ENCODE results near the gene UTP14C. TPM values are rescaled to one million over a fixed set of nuclear protein-coding genes. Genes with fewer than 3 reads are reported as not detected.

The UTP14C gene
- total RNA-seq, 1 experiment from 2014 or later: 11.2 TPM

DNA sequence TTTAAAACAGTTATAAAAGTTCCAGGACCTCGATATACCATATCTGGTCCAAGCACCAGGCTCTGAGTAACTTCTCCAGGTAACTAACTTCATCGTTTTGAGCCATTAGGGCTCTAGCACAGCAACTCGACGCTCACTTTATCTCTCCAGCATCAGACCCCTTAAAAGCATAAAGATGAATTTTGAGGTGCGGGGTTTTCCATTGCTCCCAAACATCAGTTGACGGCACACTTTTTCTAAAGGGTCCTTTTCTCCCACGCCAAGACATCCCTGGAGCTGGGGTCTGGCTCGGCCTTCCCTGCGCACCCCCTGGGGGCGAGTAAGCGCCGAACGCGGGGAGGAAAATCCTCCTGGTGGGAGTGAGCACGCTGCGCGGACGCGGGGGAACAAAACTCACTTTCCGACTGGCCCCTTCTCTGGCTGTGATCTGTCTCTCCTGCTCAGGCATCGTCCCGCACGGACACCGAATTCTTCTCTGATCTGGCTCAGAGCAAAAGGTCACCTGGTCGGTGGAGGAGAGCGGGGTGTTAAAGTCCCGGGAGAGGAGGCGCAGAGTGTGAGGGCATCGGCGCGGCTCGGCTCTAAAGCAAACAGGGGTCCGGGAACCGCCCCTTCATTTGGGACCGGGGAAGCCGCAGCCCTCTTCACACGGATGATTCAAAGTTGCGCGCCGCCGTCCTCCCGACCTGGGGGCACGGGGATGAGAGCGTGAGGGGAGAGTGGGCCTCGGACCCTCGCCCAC lies 13.4 kb upstream of the UTP14C start, which contains the start of gene ATP7B:
ATP7B (minus strand) TSS at position 561 of the 742 bp plus-strand sequence; CDS start at position 448, 113 bp downstream.
- no TSS peak for BruUV-seq (replicated peaks)
- H3K27me3 ChIP-seq (ENCODE audit: control insufficient read depth, insufficient read depth, low read length): no peaks in the 10 kb centered on the region
- H3K4me3 ChIP-seq (ENCODE audit: low read depth in 2 of 2, low read length in 2 of 2): peak within 1 kb of the TSS; percentile 98 to 99
- ATAC-seq: peak; percentile 55
- H3K36me3 ChIP-seq (ENCODE audit: control insufficient read depth, insufficient read depth, low read length): peaks cover 6% of the 10 kb centered on the region; the same call in 1 of the 2 replicates
- CTCF ChIA-PET: no interaction called here
- intact Hi-C loops (cut with micrococcal nuclease; ENCODE audit: unreplicated experiment): no loop called here
- H3K9me3 ChIP-seq (ENCODE audit: control insufficient read depth, insufficient read depth, low read depth, low read length): no peaks in the 10 kb centered on the region
- TF ChIP-seq POLR2AphosphoS5 (IDR thresholded peaks at IDR 0.05; ENCODE audit: low read depth, low read length) (no peak), SIN3A (IDR thresholded peaks at IDR 0.05; ENCODE audit: borderline replicate concordance, insufficient read depth, low read depth, low read length) (no peak), TCF7L2 (IDR thresholded peaks at IDR 0.05; ENCODE audit: low read depth, low read length) (no peak)
- TF ChIP-seq, protein P1, sequence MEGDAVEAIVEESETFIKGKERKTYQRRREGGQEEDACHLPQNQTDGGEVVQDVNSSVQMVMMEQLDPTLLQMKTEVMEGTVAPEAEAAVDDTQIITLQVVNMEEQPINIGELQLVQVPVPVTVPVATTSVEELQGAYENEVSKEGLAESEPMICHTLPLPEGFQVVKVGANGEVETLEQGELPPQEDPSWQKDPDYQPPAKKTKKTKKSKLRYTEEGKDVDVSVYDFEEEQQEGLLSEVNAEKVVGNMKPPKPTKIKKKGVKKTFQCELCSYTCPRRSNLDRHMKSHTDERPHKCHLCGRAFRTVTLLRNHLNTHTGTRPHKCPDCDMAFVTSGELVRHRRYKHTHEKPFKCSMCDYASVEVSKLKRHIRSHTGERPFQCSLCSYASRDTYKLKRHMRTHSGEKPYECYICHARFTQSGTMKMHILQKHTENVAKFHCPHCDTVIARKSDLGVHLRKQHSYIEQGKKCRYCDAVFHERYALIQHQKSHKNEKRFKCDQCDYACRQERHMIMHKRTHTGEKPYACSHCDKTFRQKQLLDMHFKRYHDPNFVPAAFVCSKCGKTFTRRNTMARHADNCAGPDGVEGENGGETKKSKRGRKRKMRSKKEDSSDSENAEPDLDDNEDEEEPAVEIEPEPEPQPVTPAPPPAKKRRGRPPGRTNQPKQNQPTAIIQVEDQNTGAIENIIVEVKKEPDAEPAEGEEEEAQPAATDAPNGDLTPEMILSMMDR (IDR thresholded peaks at IDR 0.05): no peak
- TF ChIP-seq, protein P2, sequence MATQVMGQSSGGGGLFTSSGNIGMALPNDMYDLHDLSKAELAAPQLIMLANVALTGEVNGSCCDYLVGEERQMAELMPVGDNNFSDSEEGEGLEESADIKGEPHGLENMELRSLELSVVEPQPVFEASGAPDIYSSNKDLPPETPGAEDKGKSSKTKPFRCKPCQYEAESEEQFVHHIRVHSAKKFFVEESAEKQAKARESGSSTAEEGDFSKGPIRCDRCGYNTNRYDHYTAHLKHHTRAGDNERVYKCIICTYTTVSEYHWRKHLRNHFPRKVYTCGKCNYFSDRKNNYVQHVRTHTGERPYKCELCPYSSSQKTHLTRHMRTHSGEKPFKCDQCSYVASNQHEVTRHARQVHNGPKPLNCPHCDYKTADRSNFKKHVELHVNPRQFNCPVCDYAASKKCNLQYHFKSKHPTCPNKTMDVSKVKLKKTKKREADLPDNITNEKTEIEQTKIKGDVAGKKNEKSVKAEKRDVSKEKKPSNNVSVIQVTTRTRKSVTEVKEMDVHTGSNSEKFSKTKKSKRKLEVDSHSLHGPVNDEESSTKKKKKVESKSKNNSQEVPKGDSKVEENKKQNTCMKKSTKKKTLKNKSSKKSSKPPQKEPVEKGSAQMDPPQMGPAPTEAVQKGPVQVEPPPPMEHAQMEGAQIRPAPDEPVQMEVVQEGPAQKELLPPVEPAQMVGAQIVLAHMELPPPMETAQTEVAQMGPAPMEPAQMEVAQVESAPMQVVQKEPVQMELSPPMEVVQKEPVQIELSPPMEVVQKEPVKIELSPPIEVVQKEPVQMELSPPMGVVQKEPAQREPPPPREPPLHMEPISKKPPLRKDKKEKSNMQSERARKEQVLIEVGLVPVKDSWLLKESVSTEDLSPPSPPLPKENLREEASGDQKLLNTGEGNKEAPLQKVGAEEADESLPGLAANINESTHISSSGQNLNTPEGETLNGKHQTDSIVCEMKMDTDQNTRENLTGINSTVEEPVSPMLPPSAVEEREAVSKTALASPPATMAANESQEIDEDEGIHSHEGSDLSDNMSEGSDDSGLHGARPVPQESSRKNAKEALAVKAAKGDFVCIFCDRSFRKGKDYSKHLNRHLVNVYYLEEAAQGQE (IDR thresholded peaks at IDR 0.05; ENCODE audit: insufficient read depth in 1 of 2, low read depth in 2 of 2, low read length in 1 of 2): no peak
- H3K4me1 ChIP-seq (ENCODE audit: control insufficient read depth, insufficient read depth, low read length): peaks cover 8% of the 10 kb centered on the region
- in situ Hi-C loops (cut with HindIII; ENCODE audit: low pct_unique_long_range_greater_than_20kb, low sequenced_read_pairs): no loop called here
- peak within 1 kb of the TSS; percentile 89 for H3K27ac ChIP-seq (ENCODE audit: low read length)
- POLR2A ChIA-PET: no interaction called here
- DNase-seq (ENCODE audit: low read depth, low spot score): no peak

GRCh38 chr13:52011632-52012511 lies 12.6 kb upstream of the UTP14C start, which contains the start of gene ALG11:
TSS of gene ALG11 (plus strand) at chr13:52012398. CDS start at chr13:52012419, 21 bp downstream.
- ATAC-seq (peak; percentile 99), DNase-seq (ENCODE audit: low read depth, low spot score) (peak; percentile 81)
- in situ Hi-C loops (cut with HindIII; ENCODE audit: low pct_unique_long_range_greater_than_20kb, low sequenced_read_pairs): no loop called here
- BruUV-seq (replicated peaks): no TSS peak
- H3K36me3 ChIP-seq (ENCODE audit: control insufficient read depth, insufficient read depth, low read length): peaks cover 6% of the 10 kb centered on the region; the same call in 1 of the 2 replicates
- H3K27me3 ChIP-seq (ENCODE audit: control insufficient read depth, insufficient read depth, low read length): no peaks in the 10 kb centered on the region
- ChIA-PET POLR2A (interaction anchor here (0.6 kb wide), 1 partner anchor 173 kb away, joined by 14 read pairs; no protein-coding TSS in a partner anchor), CTCF (interaction anchor here (0.6 kb wide), 1 partner anchor 8 kb away, joined by 4 read pairs; no protein-coding TSS in a partner anchor)
- H3K27ac ChIP-seq (ENCODE audit: low read length): peak within 1 kb of the TSS; percentile 89
- peaks cover 8% of the 10 kb centered on the region for H3K4me1 ChIP-seq (ENCODE audit: control insufficient read depth, insufficient read depth, low read length)
- H3K4me3 ChIP-seq (ENCODE audit: low read depth in 2 of 2, low read length in 2 of 2): peak within 1 kb of the TSS; percentile 98 to 99
- intact Hi-C loops (cut with micrococcal nuclease; ENCODE audit: unreplicated experiment): no loop called here
- no peaks in the 10 kb centered on the region for H3K9me3 ChIP-seq (ENCODE audit: control insufficient read depth, insufficient read depth, low read depth, low read length)
- peak; percentile 58; the same call in 1 of the 2 replicates for TF ChIP-seq POLR2AphosphoS5 (IDR thresholded peaks at IDR 0.05; ENCODE audit: low read depth, low read length)
- TF ChIP-seq, protein P2 (IDR thresholded peaks at IDR 0.05; ENCODE audit: insufficient read depth in 1 of 2, low read depth in 2 of 2, low read length in 1 of 2): no peak
- TF ChIP-seq TCF7L2 (IDR thresholded peaks at IDR 0.05; ENCODE audit: low read depth, low read length): peak; percentile 66; the same call in 1 of the 2 replicates
- TF ChIP-seq, protein P1 (IDR thresholded peaks at IDR 0.05): no peak

All from Panc1 (cell line).